ENCODE results near the gene NGRN.

- TF ChIP-seq CTCF (IDR thresholded peaks at IDR 0.05), result no peak
- no peak for TF ChIP-seq POLR2A (IDR thresholded peaks at IDR 0.05)
These were observed 6.1 kb downstream of the NGRN start for GRCh38 chr15:90271459-90272166.
